HG02938 (cell line): Measurements from ENCODE around the gene ACTR8.
"Not testable (repeated sequence)": the region's sequence is repeated elsewhere in the genome, so short reads cannot be mapped to it uniquely, and the experiment has no call there.

ENCODE experiments used
- ATAC-seq: cut with Tn5 transposase; IDR thresholded peaks from one replicate; pipeline ENCODE4 v1.9.1; 2021; ENCODE audit warnings: mild to moderate bottlenecking, moderate library complexity; ENCODE audit not compliant: unreplicated experiment

The ACTR8 gene, protein sequence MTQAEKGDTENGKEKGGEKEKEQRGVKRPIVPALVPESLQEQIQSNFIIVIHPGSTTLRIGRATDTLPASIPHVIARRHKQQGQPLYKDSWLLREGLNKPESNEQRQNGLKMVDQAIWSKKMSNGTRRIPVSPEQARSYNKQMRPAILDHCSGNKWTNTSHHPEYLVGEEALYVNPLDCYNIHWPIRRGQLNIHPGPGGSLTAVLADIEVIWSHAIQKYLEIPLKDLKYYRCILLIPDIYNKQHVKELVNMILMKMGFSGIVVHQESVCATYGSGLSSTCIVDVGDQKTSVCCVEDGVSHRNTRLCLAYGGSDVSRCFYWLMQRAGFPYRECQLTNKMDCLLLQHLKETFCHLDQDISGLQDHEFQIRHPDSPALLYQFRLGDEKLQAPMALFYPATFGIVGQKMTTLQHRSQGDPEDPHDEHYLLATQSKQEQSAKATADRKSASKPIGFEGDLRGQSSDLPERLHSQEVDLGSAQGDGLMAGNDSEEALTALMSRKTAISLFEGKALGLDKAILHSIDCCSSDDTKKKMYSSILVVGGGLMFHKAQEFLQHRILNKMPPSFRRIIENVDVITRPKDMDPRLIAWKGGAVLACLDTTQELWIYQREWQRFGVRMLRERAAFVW

DNA sequence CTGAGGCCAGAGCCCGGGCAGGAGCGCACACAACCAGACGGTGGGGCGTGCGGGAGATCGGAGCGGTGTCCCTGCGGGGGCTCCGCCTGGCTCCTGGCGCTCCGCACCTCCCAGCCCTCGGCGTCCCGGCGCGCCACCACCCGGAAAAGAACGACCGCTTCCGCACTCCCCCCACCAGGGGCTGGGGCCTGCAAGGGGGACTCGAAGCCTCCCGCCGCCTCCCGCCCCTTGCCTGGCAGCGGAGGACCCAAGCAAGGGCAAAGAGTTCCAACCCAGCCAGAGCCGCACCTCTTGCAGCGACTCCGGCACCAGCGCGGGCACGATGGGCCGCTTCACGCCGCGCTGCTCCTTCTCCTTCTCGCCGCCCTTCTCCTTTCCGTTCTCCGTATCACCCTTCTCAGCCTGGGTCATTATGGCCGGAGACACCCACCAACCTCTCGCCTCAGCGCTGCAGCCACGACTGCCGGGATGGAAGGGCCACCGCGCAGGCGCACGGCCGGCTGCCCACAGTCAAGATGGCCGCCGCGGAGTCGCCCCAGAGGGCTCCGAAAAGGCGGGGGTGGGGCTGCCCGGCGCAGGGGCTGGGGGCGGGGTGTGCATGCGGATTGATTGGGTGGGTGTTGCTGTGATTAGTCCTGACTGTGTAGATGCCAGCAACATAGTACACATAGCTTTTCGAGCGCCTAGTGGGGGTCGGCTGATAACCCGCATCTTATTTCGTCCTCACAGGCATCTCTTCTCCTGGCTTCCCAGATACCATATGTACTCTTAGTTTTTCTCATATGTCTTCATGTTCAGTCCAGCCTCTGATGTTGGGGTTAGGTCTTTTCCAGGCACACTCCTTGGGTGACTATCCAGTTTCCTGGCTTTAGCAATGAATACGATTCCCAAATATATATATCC lies at the start of gene ACTR8:
Gene ACTR8 (minus strand): TSS at position 462 of the 903 bp plus-strand sequence. CDS start 51 bp downstream, at position 411.
- peak; percentile 80 for ATAC-seq

DNA sequence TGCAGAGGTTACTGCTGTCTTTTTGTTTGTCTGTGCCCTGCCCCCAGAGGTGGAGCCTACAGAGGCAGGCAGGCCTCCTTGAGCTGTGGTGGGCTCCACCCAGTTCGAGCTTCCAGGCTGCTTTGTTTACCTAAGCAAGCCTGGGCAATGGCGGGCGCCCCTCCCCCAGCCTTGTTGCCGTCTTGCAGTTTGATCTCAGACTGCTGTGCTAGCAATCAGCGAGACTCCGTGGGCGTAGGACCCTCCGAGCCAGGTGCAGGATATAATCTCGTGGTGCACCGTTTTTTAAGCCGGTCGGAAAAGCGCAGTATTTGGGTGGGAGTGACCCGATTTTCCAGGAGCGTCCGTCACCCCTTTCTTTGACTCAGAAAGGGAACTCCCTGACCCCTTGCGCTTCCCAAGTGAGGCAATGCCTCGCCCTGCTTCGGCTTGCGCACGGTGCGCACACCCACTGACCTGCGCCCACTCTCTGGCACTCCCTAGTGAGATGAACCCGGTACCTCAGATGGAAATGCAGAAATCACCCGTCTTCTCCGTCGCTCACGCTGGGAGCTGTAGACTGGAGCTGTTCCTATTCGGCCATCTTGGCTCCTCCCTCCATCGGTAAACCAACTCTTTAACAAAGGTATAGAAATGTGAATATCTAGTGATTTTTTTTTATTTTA lies 45.4 kb upstream of the ACTR8 start:
- not testable (repeated sequence) for ATAC-seq

DNA sequence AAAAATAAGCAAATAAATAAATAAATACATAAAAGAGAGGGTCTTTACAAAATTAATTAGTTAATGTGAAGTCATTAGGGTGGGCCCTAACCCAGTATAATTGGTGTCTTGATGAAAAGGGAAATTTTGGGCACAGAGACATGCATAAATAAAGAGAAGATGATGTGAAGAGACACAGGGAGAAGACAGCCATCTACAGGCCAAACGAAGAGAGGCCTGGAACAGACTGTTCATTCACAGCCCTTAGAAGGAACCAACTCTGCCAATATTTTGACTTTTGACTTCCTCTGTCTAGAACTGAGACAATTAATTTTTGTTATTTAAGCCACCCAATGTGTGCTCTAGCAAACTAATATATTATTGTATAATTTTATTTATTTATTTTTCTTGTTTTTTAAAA lies 39.3 kb upstream of the ACTR8 start:
- no peak for ATAC-seq

DNA sequence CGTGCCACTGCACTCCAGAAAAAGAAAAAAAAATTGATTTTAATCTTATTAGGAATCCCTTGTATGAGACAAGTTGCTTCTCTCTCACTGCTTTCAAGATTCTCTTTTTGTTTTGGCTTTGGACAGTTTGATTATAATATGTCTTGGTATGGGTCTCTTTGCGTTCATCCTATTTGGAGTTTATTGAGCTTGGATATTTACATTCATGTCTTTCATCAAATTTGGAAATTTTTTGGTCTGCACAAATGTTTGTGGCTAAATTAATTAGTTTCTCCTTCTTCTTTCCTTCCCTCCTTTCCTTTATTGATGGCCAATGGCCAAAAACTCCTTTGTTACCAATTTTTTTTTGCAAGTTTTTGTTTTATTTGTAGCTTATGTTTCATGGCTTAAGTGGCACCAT lies 37.8 kb upstream of the ACTR8 start:
- no peak for ATAC-seq

DNA sequence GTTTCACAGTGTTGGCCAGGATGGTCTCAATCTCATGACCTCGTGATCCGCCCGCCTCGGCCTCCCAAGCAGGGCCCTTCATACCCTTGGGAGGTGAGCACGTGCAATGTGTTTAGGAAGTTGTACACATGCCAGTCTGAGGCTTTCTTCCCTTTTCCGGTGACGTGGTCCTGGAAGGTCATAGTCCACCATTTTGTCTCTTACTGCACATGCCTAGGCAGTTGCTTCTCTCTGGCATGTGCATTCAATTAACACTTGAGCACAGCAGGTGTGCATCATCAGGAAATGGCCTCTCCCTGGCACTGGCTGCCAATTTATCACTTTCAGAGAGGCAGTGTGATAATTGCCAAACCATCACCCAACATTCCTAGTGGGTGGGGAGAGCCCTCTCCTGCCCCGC lies 31.4 kb upstream of the ACTR8 start:
- ATAC-seq = no peak

DNA sequence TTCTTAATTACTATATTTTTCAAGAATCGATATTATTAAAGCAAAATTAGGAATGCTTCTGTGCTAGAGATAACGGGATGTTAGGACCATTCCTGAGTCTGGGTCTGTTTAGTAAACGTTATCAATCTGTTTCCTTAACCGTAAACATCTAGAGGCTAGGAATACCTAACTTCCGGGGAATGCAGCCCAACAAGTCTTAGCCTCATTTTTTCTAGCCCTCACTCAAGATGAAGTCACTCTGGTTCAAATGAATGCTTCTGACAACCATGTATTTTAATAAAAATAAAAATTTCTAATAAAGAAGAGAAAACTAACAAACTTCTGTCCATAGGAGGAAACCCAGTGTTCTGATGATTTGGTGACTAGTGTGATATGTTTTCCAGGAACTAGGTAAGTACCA lies 20.8 kb upstream of the ACTR8 start:
- ATAC-seq = no peak

DNA sequence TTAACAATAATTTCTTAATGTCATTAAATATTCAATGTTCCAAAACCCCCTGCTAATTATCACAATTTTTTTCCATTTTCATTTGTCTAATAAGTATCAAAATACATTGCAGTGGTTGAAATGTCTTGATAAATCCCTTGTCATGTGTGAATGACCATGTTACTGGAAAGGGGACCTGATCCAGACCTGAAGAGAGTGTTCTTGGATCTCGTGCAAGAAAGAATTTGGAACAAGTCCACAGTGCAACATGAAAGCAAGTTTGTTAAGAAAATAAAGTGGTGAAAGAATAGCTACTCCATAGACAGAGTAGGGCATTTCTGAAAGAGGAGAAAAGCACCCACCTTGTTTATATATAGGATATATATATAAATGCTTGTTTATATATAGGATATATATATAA lies 20.1 kb upstream of the ACTR8 start:
- ATAC-seq = no peak

DNA sequence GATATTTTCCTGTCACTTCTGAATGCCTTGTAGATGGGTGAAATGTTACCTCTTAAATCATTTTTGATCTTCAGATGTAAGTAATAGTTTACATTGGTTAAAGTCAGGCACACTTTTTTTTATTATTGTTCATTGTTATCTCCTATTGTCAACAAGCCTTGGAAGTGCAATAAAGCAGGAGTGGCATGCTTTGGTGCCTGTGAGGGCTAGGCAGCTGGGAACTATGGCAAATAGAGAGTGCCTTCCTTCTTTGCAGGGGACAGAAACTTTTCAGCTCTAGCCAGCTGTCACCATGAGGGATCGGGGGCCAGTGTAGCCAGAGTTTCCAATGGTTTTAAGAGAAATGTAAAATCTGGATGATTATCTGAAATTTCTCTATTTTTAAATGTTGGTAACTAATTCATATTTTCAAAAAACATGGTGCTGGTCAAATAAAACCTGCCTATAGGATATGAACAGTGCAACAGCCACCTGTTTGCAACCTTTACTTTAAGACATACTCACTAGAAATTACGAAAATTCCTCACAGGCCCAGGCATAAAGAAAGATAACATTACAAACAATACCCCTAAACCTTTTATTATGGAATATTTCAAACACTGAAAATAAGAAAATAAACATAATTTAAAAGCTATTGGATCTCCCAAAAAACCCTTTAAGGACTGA lies 18.8 kb upstream of the ACTR8 start:
- no peak for ATAC-seq

DNA sequence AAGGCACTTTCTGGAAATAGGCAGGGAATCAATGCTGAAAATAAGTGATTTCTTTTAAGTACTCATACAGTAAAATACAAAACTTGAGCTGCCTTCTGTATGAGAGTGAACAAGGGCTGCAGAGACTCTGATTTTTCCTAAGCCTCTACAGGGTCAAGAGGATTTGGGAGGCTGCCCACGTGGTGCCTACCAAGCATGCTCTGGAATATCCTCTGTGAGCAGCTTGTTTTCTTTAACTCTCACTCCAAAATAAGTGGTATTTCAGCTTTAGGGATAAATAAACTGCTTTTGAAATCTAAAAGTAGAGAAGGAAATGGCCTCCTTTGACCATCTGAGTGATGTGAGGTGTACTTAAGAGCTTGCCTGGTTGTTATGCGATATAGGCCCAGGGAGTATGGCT lies 17.8 kb upstream of the ACTR8 start:
- no peak for ATAC-seq

DNA sequence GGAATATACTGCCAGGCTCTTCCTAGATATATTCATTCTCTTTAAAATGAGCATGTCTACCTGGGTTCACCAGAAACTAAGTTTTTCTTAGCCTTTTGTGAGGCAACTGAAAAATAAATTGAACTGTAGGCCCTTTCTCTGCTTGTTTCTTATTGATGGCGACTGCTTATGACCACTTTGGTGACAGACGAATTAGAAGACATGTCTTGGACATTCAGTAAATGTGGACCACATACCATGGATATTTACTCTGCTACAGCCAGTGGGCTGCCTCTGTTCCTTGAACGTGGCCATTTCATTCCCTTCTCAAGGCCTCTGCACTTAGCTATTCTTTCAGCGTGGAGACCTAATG lies 10.3 kb upstream of the ACTR8 start:
- no peak for ATAC-seq

DNA sequence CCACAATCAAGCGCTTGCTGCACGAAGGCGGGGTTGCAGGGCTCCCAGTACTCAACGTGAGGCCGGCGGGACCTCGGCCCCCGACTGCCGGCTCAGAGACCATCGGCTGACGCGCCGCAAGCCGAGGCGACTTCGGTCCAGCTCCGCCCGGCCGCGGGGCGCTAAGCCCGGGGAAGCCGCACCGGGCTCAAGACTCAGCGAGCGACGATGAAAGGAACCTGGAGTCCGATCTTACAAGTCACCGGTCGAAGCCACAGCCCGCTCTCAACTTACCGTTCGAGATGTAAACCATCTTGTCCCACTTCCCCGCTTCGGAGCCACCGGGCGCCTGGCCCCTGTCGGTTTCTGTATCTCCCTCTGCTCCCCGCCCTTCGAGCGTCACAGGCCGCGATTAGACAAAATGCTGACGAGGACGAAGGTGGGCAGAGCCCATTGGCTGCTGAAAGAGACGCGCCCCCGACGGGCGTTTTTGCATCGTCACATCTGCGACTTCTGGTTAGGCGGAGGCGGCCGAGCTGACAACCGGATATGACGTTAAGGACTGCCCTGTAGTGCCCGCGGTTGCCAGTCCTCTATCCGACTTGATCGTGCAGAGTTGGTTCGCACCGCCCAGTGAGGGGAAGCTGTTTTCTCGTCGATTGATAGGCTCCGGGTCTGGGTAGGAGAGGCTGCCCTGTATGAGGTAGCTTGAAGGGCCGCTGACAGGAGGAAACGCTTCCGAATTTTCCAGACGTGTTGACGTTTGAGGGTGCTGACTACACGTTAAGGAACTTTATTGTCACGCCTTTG lies 9.7 kb upstream of the ACTR8 start, which contains the start of gene SELENOK:
Gene SELENOK (minus strand): TSS at position 363 of the 789 bp plus-strand sequence.
- ATAC-seq = peak; percentile 96

DNA sequence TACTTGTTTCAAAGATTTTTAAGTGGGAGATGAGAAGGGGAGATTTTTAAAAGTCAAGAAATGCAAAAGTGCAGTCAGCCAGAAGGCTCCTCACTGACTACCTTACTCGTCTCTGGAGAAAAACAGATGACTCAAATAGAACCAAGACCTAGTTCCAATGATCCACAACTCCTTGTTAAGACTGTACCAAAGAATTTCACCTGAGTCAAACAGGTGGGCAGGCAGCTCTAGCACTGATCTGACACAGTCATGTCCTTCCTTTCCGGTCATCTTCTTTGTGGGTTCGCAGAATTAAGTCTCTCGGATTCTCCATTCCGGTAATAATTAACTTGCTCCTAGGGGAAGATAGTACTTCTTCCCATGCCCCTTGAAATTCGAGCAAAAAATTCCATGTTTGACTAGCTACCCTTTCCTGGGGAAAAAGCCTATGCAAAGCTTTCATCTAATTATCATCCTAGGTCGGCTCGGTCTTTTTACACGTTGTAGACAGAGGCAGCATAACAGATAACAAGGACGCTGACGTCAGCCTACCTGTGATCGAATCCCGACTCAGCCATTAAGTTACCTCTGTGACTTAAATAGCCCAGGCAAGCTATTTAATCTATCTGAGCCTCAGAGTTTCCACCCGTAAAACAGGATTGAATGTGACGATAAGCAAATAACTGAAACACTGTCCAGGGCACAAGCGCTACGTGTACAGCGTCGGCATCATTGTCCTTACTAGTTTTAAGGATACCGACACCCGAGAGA lies 8.9 kb upstream of the ACTR8 start:
- ATAC-seq = no peak

DNA sequence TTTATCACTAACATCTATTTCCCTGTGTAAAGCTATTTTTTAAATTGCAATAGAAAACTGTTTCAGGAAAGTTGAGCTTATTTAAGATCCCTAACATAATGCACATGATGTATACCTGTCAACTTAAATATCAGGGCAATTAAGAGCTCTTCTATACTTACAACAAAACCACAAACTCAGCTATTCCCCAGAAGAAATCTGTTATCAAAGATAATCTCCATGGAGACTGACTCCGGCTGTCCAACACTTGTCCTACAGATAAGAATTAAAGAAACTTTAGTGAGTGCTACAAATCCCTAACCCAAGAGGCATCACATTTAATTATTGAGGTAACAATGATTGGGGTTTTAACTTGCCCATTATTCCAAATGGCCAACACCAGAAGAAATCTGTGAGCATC lies 6.3 kb upstream of the ACTR8 start:
- no peak for ATAC-seq

DNA sequence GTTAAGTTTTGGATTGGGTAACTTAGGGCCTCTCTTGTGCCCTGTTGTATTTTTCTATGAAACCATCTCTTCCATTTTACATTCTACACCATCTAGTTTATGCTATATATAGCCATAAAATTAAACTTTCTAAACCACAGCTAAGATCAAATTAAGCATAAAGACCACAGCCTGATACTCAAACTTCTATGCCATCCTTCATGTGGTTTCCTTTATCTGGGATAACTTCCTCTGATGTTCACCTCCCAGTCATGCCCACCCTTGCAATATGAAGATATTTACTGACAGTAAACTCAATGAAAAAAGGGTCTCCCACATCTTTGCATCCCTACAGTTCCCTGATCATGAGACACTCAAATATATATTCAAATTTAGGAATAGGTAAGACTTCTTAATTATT lies 5.5 kb upstream of the ACTR8 start:
- ATAC-seq = no peak

DNA sequence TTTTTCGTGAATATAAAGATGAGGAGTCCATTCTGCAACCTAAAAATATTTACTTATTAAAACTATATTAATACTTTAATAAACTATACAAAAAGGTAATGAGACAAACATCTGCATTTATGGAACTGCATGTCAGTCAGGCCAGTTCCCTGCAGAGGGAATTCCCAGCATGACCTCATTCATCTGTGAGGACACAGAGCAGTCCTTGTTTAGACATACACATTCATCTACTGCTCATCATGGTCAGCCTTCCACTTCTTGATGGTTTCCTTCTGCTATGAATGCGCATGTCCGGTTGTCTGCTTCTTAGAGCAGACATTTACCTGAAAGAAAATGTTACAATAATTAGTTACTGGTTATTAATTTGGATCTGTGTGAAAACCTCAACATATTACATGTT lies 3.3 kb upstream of the ACTR8 start:
- no peak for ATAC-seq

DNA sequence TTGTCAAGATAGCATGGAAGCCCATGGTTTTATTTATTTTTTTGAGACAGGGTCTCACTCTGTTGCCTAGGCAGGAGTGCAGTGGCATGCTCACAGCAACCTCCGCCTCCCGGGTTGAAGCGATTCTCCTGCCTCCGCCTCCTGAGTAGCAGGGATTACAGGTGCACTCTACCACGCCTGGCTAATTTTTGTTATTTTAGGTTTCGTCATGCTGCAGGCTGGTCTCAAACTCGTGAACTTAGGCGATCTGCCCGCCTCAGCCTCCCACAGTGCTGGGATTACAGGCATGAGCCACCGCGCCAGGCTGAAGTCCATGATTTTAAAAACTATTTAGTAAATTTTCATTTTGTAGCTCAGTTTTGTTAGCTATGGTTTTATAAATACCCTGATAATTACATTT lies 2.7 kb upstream of the ACTR8 start:
- ATAC-seq = no peak

DNA sequence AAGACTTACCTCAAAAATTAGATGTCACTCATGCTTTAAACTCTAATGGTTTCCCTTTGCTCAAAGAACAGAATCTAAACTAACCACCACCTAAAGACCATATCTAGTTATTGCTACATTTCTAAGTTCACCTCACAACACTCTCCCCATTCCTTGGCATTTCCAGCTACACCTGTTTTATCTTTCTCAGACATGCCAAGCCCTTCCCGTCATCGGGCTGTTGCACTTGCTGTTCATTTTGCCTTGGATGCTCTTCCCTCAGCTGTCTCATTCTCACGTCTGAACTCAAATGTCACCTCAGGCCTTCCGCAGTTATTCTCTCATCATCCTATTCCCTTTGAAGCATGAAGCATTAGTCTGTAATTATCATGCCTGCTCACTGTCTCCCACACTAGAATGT lies 1.1 kb upstream of the ACTR8 start:
- no peak for ATAC-seq

DNA sequence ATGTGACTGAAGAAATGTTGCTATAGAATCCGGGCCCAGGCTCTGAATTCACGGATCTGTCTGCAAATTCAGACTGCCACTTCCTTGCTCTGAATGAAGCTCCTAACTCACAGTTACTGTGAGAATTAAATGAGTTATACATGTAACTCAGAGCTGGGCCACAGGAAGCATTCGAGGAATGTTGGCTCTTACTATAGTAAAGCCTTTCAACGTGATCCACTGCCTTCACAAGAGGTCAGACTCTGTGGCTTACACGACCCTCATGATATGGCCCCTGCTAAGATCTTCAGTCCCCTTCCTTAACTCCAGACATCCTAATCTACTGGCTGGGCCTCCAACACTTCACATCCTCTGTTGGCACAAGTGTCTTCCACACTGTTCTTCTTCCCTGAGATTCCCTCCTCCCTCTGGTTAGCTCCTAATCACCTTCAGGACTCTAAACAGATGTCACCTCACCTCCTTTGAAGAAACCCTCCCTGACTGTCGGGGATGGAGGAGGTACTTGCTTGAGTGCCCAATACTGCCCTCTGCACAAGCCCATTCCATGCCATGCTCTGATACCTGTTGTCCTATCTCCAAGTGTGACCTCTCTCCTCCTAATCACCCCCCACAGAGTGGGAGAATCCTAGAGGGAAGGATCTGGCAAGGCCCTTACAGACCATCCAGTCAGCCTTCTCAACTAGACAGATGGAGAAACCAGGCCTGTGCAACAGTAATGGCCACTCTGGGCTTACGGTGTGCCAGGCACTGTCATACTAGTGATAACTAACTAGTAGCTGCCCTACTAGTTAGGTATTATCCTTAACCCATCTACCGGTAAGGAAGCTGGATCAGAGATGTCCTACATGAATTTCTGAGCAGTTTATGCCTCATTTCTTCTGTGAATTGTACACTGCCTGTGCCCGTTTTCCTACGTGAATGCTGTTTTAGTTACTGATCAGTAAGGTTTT lies 1.3 kb downstream of the ACTR8 start:
- ATAC-seq = no peak
